Left ventricle myocardium superior (tissue), 1 donor: ENCODE data around the gene HIGD2B. TPM values are rescaled to one million over a fixed set of nuclear protein-coding genes. Genes with fewer than 3 reads are reported as not detected.
"Not testable (repeated sequence)": the region's sequence is repeated elsewhere in the genome, so short reads cannot be mapped to it uniquely, and the experiment has no call there.

Source experiments
- ATAC-seq: fragments of 200-7000 bp; cut with Tn5 transposase; one replicate; pipeline ENCODE4 v1.9.1; 2020; ENCODE audit warnings: mild to moderate bottlenecking, moderate library complexity
- DNase-seq: peaks from one replicate; pipeline ENCODE4 v3.0.0-alpha.2; 2020
- intact Hi-C: fragments of 100-400 bp; cut with micrococcal nuclease; formaldehyde crosslinking; loops from one replicate; pipeline ENCODE4 v1.11.0; 2022
- long read RNA-seq: library from polyadenylated mRNA; unstranded; transcript quantifications from one replicate; pipeline ENCODE4 v2.0.0, GENCODE V29; 2021
- total RNA-seq: library from RNA; stranded (reverse); fragmentation: NEBNext Ultra II Directional; extraction: Animal tissue kit (Norgen Biotek cat#: 25700); gene quantifications from one replicate; pipeline ENCODE4 v1.2.1, GENCODE V29; 2021
- donor health status: DM: no; HTN: yes; CAD: no; lungs with severe emphysema.

The HIGD2B gene
- not detected for total RNA-seq
- long read RNA-seq, result 0 reads

GRCh38 chr15:72685925-72686794 is at the start of gene HIGD2B, which contains the start of gene BBS4:
Gene HIGD2B, minus strand, starts transcription at chr15:72686182. Its CDS starts 9,808 bp downstream, at chr15:72676374.
Gene BBS4, plus strand, starts transcription at chr15:72686207. Its CDS starts 21 bp downstream, at chr15:72686228.
- ATAC-seq, result peak; percentile 98
- intact Hi-C loops, result no loop called here
- peak; percentile 91 for DNase-seq

- DNase-seq (no peak), ATAC-seq (no peak)
- intact Hi-C loops, result no loop called here
These were observed 49.1 kb upstream of the HIGD2B start for GRCh38 chr15:72735111-72735510.

- intact Hi-C loops, result no loop called here
- DNase-seq (no peak), ATAC-seq (no peak)
These were observed 48.2 kb upstream of the HIGD2B start for GRCh38 chr15:72733941-72734738.

- ATAC-seq (no peak), DNase-seq (no peak)
- intact Hi-C loops, result no loop called here
These were observed 46.5 kb upstream of the HIGD2B start for GRCh38 chr15:72732516-72732915.

GRCh38 chr15:72732086-72732485 is 46.1 kb upstream of the HIGD2B start:
- DNase-seq (no peak), ATAC-seq (no peak)
- intact Hi-C loops, result no loop called here

- ATAC-seq (no peak), DNase-seq (no peak)
- intact Hi-C loops, result no loop called here
These were observed 42.8 kb upstream of the HIGD2B start for GRCh38 chr15:72728821-72729220.

- intact Hi-C loops, ATAC-seq, DNase-seq: not testable (repeated sequence)
These were observed 42.3 kb upstream of the HIGD2B start for GRCh38 chr15:72728249-72728648.

- no peak for DNase-seq
- ATAC-seq, result no peak
- intact Hi-C loops, result no loop called here
These were observed 41.2 kb upstream of the HIGD2B start for GRCh38 chr15:72727154-72727553.

GRCh38 chr15:72725851-72726250 is 39.9 kb upstream of the HIGD2B start:
- intact Hi-C loops, DNase-seq, ATAC-seq: not testable (repeated sequence)

GRCh38 chr15:72725446-72725845 is 39.5 kb upstream of the HIGD2B start:
- intact Hi-C loops, result no loop called here
- ATAC-seq, result no peak
- DNase-seq, result no peak

GRCh38 chr15:72724028-72724427 is 38.0 kb upstream of the HIGD2B start:
- no peak for ATAC-seq
- intact Hi-C loops, result loop anchor here (5.0 kb wide), 1 partner anchor 353 kb away; no protein-coding TSS in a partner anchor
- DNase-seq, result no peak

- intact Hi-C loops, result loop anchor here (5.0 kb wide), 1 partner anchor 355 kb away; no protein-coding TSS in a partner anchor
- peak; percentile 26 for ATAC-seq
- peak; percentile 55 for DNase-seq
These were observed 36.2 kb upstream of the HIGD2B start for GRCh38 chr15:72722071-72722696.

- DNase-seq, ATAC-seq, intact Hi-C loops: not testable (repeated sequence)
These were observed 22.7 kb upstream of the HIGD2B start for GRCh38 chr15:72708551-72709303.

- no peak for ATAC-seq
- DNase-seq, result no peak
- intact Hi-C loops, result no loop called here
These were observed 20.3 kb upstream of the HIGD2B start for GRCh38 chr15:72706266-72706665.

- no peak for DNase-seq
- intact Hi-C loops, result no loop called here
- no peak for ATAC-seq
These were observed 14.1 kb upstream of the HIGD2B start for GRCh38 chr15:72700076-72700475.

GRCh38 chr15:72698938-72699337 is 13.0 kb upstream of the HIGD2B start:
- DNase-seq (no peak), ATAC-seq (no peak)
- intact Hi-C loops, result no loop called here

GRCh38 chr15:72690938-72691337 is 5.0 kb upstream of the HIGD2B start:
- intact Hi-C loops, result no loop called here
- ATAC-seq (no peak), DNase-seq (no peak)

- intact Hi-C loops, result no loop called here
- ATAC-seq, result no peak
- no peak for DNase-seq
These were observed 2.7 kb upstream of the HIGD2B start for GRCh38 chr15:72688697-72689096.
